ENCODE data around the gene COPA.

GRCh38 chr1:160361199-160361598 lies 18.1 kb upstream of the COPA start:
- TF ChIP-seq GATA3 (IDR thresholded peaks at IDR 0.05; ENCODE audit: low read depth, low read length) (no peak), GATA2 (IDR thresholded peaks at IDR 0.05; ENCODE audit: low read depth, low read length) (no peak)

All from SH-SY5Y (cell line).